Dedifferentiated amniotic fluid mesenchymal stem cell (primary cell): ENCODE measurements around the gene ZNF778.

ENCODE experiments used
- DNase-seq: peaks from one replicate; pipeline ENCODE4 v3.0.0-alpha.2; 2016; ENCODE audit errors: extremely low spot score

Gene ZNF778

DNA sequence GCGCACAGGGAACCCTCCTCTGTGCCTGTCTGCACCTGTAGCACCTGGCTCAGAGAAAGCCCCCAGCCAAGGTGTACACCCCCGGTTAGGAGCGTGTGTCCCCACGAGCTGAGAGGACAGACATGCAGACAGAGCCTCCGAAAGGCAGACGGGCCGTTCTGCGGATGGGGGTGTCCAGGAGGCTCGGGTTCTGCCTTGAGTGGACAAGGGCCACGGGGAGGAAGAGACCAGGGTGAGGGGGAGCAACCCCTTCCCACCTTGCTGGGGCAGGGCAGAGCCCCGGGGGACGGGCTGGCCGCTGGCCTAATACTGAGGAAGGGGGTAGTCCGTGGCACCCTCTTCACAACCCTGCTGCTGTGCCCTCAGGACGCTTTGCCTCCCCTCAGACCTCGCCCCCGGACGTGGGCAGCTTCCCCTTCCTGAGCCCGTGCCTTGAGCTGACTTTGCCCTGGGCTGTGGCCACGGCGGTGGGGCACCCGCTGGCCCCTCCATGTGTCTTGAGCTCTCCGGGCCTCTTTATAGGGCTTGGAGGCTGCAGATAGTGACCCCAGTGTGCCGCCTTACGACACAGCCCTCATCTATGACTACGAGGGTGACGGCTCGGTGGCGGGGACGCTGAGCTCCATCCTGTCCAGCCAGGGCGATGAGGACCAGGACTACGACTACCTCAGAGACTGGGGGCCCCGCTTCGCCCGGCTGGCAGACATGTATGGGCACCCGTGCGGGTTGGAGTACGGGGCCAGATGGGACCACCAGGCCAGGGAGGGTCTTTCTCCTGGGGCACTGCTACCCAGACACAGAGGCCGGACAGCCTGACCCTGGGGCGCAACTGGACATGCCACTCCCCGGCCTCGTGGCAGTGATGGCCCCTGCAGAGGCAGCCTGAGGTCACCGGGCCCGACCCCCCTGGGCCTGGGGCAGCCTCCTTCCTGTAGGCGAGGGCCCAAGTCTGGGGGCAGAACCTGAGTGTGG, 22.9 kb upstream of the ZNF778 start:
- DNase-seq: no peak

DNA sequence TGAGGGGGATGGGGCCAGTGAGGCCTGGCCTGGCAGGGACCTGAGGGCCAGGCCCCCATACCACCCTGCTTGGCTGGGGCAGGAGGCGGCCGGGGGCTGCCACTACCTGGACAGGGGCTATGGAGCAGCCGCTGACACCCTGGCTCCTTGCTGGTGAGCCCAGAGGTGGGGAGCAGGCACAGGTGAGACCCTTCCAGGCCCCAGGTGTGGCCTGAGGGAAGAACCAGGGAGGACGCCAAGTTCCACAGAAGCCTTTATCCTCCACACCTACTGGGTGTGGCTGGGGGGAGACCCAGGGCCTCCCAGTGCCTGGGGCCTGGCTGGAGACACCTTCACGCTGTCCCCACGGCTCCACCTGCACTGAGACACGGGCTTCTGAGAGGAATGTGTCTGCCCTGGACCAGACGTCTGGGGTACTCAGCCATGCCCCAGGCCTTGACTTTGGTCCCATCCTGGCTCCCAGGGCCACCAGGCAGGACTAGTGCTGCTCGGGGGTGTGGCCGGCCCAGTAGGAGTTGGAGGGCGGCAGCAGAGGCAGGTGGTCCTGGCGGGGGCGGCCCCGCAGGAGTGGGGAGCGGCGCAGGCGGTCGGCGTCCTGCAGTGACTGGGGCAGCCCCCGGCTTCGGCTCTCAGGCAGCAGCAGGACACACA, 21.9 kb upstream of the ZNF778 start:
- DNase-seq: no peak

DNA sequence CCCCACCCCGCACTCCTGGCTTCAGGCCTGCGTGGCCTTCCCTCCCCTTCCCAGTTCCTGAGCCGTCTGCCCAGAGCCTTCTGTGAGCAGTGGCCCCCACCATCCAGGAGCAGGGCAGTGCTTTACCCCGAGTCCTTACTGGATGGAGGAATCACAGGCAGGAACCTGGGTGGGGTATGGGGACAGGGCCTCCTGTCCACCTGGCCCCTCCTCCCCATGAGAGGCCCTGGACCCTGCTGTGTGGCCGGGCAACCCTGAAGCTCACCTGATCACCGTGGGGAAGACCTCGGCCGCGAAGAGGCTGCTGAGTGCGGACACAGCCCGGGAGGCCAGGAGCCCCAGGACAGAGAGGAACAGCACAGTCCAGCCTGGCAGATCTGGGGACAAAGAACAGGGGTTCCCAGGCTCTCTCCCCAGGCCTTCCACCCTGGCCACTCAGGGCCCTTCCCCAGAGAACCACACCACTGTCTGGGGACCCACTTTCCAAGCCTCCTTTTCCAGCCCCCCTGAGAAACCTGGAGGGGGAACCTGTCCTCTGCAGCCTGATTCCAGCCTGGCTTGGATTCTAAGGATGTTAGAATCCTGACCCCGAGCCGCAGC, 20.4 kb upstream of the ZNF778 start:
- DNase-seq: no peak

DNA sequence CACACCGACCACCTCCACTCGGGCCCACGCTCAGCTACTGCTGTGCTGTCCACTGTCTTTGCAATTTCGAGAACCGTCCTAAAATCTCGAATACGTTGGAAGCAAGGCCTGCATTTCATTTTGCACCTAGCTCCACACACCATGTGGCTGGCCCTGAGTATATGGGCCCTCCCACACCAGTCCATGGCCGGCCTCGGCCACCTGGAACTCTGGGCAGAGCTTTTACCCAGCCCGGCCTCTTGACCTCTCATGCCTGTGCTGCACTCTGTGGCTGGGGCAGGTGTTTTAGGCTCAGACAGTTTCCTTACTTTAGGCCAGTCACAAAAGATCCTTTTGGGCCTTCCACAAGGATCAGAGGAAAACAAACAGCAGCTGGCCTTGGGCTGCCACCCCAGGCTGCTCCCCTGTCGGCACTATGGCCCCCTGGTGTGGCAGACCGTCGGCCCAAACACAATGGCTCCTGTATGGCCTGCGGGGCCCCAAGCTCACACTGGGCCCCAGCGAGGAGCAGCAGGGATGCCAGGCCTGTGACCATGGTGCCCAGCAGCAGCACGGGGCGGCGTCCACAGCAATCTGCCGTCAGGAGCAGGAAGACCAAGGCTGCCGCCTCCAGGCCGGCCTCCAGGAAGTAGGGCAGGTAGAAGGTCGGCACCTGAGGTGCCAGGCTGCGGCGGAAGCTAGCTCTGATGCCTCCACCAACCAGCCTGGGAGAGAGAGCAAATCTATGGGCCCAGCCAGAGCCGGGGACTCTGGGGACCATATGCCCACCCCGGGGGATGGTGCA, 19.7 kb upstream of the ZNF778 start:
- DNase-seq: no peak

DNA sequence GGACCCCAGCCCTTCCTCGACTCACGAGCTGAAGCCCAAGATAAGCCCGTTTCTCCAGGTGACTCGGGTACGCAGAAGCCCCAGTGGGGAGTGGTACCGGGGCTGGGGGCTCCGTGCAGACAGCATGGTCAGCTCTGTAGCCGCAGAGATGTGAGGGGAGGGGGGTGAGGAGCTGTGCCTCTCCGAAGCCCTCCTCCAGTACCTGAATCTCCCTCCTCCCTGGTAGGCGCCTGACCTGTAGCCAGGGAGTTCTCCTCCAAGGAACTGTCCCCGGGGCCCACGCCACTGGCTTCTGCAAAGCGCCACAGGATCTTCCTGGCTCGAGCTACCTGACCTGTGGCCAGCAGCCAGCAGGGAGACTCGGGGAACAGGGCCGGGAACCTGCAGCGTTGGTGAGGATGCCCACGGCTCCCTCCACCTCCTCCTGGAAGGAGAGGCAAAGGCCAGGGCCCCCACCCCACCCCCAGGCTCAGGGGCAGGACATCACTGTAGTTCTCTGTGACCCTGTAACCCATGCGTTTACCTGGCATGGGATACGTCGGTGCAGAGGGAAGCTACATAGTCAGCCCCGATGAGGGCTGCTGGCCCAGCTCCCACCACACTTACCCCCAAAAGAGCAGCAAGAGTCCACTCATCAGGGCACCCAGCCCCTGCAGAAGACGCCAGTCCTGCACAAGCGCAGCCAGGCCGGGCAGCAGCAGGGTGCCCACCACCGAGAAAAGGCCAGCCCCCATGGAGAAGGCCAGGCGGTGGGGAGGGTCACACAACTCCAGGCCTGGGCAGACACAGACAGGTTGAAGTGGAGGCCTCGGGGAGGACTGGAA, 18.9 kb upstream of the ZNF778 start:
- no peak for DNase-seq

DNA sequence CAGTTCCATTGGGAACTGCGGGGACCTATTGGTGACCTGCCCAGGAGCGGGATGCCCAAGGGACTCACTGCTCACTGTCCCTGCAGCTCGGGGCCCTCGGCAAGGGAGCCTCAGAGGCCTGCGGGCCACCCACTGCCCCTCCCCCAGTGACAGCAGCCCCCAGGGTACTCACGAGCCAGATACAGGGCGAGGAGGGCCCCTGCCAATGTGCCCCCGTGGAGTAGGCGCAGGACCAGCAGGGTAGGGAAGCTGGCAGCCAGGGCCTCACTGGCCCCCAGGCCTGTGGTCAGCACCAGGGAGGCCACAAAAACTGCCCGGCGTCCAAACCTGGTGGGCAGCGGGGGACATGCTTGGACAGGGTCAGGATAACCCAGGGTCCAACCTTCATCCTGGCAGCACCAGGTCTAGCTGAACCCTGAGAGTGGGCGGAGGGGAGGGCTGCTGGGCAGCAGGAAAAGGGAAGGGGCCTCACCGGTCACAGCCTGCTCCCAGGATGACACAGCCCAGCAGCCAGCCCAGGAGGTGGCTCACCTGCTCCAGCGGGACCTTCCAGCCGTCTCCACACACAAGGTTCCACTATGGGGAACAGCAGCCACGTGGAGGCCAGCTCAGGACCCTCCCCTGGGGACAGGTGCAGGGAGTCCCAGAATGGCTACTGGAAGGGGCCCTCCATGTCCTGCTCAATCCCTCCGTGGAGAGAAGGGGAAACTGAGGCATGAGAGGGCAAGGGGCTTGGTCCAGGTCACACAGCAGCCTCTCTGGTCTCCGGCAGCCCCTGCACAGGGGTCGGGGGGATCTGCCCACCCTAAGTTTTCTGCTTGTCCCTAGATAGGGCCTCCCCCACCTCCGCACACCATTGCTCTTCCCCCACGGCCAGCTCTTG, 18.0 kb upstream of the ZNF778 start:
- DNase-seq: no peak

DNA sequence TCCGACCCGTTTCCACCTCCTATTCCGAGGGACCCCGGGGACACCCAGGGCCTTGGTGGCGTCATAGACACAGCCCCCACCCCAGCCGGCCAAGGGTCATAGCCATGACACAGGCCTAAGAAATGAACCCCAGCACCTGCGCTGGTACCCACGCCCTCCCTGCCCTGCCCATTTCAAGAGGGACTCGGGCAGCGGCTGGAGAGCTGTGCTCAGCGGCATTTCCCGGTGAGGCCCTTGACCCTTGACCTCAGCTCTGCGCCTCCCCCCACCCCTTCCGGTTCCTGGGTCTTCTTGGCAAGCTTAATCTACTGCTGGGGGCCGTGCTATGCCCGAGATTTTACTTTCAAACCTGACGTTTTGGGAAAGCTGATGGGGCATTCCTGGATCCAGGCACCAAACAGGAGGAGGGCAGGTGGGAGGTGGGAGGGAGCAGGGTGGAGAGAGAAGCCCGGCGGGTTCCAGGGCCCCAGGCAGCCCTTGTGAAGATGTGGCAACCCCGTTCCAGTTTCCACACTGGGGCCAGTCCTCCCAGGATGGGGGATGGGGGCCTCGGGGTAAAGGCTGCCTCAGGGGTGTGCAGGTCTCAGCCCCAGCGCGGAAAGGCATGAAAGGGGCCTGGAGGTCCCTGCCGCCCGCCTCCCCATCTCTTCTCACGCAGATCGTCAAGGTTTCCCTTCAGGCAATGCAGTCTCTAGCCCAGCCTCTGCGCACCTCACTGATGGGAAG, 17.2 kb upstream of the ZNF778 start, which contains the start of gene SLC22A31:
Gene SLC22A31, minus strand, starts transcription at position 414 of the 726 bp plus-strand sequence. Its CDS starts 36 bp downstream, at position 378.
- DNase-seq: no peak

DNA sequence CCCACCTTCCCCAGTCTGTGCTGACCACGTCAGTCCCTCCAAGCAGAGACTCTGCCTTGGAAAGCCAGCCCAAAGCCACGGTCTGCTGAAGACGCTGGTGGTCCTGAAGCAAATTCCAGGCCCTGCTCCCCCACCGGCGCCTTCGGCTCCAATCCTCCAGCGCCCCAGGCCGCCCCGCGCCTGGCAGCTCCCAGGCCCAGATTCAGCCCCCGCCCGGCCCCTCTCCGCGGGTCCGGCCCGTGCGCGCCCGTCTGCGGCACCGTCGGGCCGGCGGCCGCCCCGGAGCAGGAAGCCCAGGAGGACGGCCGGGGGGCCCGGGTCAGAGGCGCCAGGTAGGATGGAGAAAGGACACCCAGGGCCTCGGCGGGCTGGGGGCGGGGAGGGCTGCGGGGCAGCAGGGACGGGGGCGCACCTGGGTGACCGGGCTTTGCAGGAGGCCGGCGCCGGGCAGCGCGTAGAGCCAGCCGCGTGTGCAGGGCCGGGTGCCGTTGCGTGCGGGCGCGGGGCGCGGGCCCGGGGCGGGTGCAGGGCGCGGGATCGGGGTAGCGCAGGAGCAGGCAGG, 16.6 kb upstream of the ZNF778 start:
- DNase-seq: no peak

DNA sequence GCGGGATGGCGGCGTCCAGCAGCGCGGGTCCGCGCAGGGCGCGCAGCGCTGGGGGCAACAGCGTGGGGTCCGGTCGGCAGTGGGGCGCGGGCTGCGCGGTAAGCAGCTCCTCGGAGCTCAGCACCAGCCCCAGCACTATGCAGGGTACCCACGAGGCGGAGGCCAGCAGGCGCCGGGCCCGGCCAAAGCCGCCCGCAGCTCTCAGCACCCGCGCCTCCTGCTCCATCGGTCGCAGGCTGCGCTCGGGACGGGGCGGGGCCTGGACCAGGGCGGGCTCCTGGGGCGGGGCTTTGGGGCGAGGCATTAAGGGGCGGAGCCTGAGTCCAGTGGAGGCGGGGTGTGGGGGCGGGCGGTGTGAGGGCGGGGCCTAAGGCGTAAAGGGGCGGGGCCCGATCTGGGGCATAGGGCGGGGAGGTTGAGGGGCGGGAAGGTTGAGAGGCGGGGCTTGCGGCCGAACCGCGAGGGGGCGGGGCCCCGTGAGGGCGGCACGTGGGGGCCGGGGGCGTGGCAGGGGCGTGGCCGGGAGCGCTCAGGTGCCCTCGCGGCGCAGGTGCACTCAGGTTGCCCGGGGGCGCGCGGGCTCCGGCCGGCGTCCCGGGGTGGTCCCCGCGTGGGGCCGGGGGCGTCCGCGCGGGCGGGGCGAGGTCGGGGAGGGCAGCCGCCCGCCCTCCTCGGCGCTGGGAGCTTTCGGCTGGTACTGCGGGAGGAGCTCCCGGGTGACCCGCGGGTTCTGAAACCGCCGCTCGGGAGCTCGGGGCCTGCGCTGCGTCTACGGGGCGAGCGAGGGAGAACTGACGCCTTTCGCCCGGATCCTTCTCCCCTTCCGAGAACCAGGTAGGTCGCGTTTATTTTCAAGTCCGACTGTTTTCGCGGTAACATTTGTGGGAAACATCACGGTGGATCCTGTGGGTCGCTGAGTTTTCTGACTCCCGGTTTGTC, 15.8 kb upstream of the ZNF778 start:
- DNase-seq: peak; percentile 22

DNA sequence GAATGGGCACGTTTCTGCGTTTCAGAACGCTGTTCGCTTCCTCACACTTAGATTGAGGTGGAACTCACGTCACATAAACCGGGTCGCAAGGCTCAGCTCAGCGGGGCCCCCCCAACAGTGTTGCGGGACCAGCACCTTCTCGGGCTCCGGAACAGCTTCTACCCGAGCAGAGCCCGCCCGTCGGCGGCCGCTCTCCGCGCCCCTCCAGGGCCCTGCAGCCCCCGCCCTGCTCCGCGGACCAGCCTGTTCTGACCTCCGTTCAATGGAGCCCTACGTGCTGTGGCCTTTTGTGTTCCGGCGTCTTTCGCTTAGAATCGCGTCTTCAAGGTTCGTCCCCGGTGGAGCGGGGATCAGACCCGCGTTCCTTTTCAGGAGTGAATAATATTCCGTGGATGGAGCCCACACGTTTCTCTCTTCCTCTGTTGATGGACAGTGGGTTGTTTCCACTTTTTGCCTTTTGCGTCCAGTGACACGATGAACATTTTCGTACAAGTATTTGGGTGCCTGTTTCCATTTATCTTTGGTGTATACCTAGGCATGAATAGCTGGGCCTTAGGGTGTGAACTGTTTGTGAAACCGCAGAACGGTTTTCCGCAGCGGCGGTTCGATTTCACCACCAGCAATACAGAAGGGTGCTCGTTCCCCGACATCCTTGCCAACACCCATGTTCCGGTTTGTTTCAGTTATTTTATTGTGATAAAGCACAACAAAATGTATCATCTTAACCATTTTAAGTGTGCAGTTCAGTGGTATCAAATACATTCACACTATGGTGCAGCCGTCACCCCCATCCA, 14.9 kb upstream of the ZNF778 start:
- DNase-seq: no peak

DNA sequence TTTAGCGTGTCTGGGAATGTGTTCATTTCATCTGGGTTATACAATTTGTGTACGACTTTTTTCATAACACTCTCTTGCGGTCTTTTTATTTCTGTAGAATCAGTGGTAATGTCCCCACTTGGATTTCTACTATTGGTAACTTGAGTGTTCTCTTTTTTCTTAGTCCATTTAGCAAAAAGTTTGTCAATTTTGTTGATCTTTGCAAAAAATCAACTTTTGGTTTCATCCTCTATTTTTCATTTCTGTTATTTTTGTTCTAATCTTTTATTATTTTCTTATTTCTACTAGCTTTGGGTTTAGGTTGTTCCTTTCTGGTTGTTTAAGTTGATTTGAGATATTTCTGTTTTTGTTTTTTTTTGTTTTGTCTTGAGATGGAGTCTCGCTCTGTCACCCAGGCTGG, 9.5 kb upstream of the ZNF778 start:
- DNase-seq: no peak

DNA sequence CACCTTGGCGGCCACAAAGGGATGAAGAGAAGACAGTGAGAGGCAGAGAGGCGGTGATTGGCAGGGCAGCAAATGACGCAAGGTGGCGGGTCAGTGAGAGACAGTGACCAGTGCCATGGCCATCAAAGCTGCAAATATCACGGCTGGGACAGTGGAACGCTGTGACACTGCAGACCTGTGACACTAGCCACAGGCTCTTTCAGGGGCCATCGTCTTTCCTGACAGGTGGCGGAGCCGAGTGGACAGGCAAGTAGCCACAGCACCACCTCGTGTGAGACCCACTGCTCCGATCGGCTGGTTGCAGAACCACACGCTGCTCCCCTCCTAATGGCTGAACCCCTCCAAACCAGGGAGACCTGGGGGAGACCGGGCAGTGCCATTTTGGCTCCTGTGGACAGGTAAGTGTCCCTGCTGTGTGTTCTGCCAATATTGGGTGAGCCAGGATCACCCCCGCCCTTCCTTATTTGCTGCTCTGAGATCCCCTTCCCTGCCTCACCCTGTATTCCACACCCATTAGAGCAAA, 7.9 kb upstream of the ZNF778 start:
- DNase-seq: no peak

DNA sequence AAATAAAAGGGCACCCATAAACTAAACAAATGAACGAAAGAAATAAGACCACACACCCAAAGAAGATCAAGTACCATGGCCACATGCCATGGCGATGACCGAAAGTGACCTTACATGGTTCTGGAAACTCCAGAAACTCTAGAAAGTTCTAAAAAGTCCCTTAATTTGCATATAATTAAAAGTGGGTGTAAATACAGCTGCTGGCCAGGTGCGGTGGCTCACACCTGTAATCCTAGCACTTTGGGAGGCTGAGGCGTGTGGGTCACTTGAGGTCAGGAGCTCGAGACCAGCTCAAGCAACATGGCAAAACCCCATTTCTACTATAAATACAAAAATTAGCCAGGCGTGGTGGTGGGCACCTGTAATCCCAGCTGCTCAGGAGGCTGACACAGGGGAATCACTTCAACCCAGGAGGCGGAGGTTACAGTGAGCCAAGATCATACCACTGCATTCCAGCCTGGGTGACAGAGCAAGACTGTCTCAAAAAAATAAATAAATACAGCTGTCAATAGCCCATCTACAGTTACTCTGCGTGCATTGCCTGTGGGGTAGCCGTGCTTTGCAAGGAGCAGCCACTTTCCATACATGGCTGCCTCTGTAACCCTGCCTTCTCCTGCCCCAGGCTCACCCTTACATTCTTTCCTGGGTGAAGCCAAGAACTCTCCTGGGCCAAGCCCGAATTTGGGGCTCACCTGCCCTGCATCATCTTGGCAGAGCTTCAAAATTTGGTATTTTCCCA, 7.2 kb upstream of the ZNF778 start:
- no peak for DNase-seq

DNA sequence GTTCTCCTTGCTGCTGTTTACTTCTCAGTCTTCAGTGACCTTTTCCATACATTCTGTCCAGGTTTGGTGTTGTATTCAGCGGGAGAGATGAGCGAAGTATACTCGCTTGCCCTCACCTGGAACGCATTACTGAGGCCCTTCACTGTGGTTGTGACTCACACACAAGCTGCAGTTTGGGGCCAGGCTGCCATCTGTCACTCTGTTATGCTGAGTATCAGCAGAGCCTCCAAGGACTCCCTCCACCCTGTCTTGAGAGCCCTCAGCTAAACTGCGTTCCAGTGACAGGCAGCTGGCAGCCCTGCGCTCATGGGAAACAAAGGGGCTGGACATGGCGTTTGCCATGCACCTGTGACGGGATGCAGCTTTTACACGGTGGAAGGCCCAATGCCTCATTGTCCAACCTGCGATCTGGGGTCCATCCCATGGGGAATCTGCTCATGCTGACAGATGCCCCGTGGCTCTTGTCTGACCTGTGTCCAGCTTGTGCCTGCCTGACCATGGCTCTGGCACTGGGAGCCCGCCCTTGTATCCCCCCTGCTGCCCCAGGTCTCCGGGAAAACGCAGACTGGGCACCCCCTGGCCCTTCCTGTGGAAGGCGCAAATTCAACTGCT, 6.5 kb upstream of the ZNF778 start:
- DNase-seq: no peak

DNA sequence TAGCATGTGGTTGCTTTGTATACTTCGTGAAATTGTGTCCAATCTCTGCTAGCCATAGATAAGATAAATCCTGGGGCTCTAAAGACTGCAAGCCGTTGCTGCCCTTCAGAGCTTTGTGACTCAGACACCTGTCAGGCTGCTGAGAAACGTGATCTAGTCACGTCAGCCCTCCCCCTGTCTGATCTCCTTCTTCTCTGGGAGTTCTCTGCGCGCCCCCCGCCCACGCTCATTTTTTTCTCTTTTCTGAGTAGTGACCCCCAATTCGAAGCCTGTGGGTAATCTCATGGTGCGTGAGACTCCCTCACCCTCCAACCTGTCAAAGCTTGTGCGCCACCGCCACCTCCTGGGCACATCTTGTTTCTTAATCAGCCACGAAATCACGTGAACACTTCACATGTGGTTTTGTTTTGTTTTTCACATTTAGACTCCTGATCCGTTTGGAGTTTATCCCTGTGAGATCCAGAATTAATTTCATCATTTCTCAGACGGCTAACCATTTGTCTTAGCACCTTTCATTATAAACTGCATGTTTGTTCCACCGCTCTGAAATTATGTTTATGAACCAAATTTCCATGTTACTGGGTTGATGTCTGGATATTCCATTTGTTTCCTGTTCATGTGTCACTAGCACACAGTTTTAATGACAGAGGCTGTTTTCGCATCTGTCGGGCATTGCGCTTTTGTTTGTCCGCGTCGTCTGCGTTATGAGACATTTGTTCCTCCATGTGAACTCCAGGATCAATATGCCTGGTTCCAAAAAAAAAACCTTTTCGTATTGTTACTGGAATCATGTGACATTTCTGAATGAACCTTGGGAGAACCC, 977 bp upstream of the ZNF778 start:
- DNase-seq: peak; percentile 74
